Vagina (tissue), 2 donors: Measurements from ENCODE around the gene STRN4. TPM values are rescaled to one million over a fixed set of nuclear protein-coding genes. Genes with fewer than 3 reads are reported as not detected.

Source experiments
- DNase-seq, 2 donors: peaks; one replicate each; pipeline ENCODE4 v3.0.0-alpha.2; 2017; ENCODE audit errors: extremely low spot score in 2 of 2
- H3K27ac ChIP-seq: fragments of 200-600 bp; sonication (generic); one replicate; pipeline ENCODE4 v1.5.1; 2019
- H3K27me3 ChIP-seq: fragments of 200-600 bp; sonication (generic); one replicate; pipeline ENCODE4 v1.5.1; 2019
- H3K36me3 ChIP-seq, 2 donors: fragments of 200-600 bp; sonication (generic); one replicate each; pipeline ENCODE4 v1.5.1; 2017 to 2019
- H3K4me1 ChIP-seq: fragments of 200-600 bp; sonication (generic); one replicate; pipeline ENCODE4 v1.5.1; 2019
- H3K4me3 ChIP-seq, 2 donors: fragments of 200-600 bp; sonication (generic); 1 replicate in 1 of 2; 2 replicates in 1 of 2; pipeline ENCODE4 v1.5.1; 2016 to 2019
- H3K9me3 ChIP-seq: fragments of 200-600 bp; sonication (generic); one replicate; pipeline ENCODE4 v1.5.1; 2019
- POLR2A ChIP-seq, 2 donors: fragments of 450-650 bp; IDR thresholded peaks; one replicate each; pipeline ENCODE4 v1.6.1; 2017; ENCODE audit warnings: antibody characterized with exemption in 2 of 2, mild to moderate bottlenecking in 2 of 2, moderate library complexity in 2 of 2
- POLR2AphosphoS5 ChIP-seq, 2 donors: sonication (generic); formaldehyde crosslinking; IDR thresholded peaks; one replicate each; pipeline ENCODE4 v1.9.0; 2017; ENCODE audit warnings: antibody characterized with exemption in 2 of 2, mild to moderate bottlenecking in 2 of 2, low read depth in 1 of 2; ENCODE audit not compliant: insufficient read depth in 1 of 2
- intact Hi-C: fragments of 100-400 bp; cut with DNase I; formaldehyde crosslinking; loops from one replicate; pipeline ENCODE4 v1.15.1; 2023
- total RNA-seq: library from RNA; depleted of rRNA; stranded (reverse); fragments of >200 nt; gene quantifications from one replicate; pipeline ENCODE4 v1.2.3, GENCODE V29; 2016
- TF ChIP-seq, protein P1 (sequence below), 3 experiments: fragments of 450-650 bp in 2 of 3; fragments of 200-600 bp in 1 of 3; sonication (generic) in 1 of 3; IDR thresholded peaks; one replicate each; pipeline ENCODE4 v1.5.1; 2017 to 2019; ENCODE audit warnings: antibody characterized with exemption in 3 of 3, mild to moderate bottlenecking in 2 of 3, moderate library complexity in 2 of 3

Gene STRN4
- total RNA-seq, 1 donor from 2014 or later: 85.0 TPM

GRCh38 chr19:46717716-46718143 is 28.5 kb downstream of the STRN4 start:
- TF ChIP-seq, protein P1, sequence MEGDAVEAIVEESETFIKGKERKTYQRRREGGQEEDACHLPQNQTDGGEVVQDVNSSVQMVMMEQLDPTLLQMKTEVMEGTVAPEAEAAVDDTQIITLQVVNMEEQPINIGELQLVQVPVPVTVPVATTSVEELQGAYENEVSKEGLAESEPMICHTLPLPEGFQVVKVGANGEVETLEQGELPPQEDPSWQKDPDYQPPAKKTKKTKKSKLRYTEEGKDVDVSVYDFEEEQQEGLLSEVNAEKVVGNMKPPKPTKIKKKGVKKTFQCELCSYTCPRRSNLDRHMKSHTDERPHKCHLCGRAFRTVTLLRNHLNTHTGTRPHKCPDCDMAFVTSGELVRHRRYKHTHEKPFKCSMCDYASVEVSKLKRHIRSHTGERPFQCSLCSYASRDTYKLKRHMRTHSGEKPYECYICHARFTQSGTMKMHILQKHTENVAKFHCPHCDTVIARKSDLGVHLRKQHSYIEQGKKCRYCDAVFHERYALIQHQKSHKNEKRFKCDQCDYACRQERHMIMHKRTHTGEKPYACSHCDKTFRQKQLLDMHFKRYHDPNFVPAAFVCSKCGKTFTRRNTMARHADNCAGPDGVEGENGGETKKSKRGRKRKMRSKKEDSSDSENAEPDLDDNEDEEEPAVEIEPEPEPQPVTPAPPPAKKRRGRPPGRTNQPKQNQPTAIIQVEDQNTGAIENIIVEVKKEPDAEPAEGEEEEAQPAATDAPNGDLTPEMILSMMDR (IDR thresholded peaks at IDR 0.05): no peak
- TF ChIP-seq POLR2A (IDR thresholded peaks at IDR 0.05) (no peak), POLR2AphosphoS5 (IDR thresholded peaks at IDR 0.05; ENCODE audit: insufficient read depth in 1 of 2, low read depth in 1 of 2) (no peak)
- H3K4me1 ChIP-seq: peaks cover 34% of the 10 kb centered on the region
- no peak for DNase-seq
- no peaks in the 10 kb centered on the region for H3K9me3 ChIP-seq
- H3K27ac ChIP-seq: peak overlapping the region; percentile 96
- H3K27me3 ChIP-seq: no peaks in the 10 kb centered on the region
- peak overlapping the region; percentile 71 to 92 for H3K4me3 ChIP-seq
- intact Hi-C loops: no loop called here
- H3K36me3 ChIP-seq: peaks cover 0 to 27% of the 10 kb centered on the region in 2 donors

GRCh38 chr19:46717034-46717715 is 29.1 kb downstream of the STRN4 start, which contains the start of gene PRKD2:
Gene PRKD2 (minus strand): TSS chr19:46717114. CDS start chr19:46716370, 744 bp downstream.
- H3K4me1 ChIP-seq: peaks cover 34% of the 10 kb centered on the region
- intact Hi-C loops: no loop called here
- DNase-seq: no peak
- peak within 1 kb of the TSS; percentile 96 for H3K27ac ChIP-seq
- H3K4me3 ChIP-seq: peak within 1 kb of the TSS; percentile 71 to 92
- peaks cover 0 to 21% of the 10 kb centered on the region in 2 donors for H3K36me3 ChIP-seq
- no peaks in the 10 kb centered on the region for H3K9me3 ChIP-seq
- H3K27me3 ChIP-seq: no peaks in the 10 kb centered on the region
- TF ChIP-seq POLR2A (IDR thresholded peaks at IDR 0.05) (peak in 1 of 2 donors; percentile 35), POLR2AphosphoS5 (IDR thresholded peaks at IDR 0.05; ENCODE audit: insufficient read depth in 1 of 2, low read depth in 1 of 2) (peak; percentile 48 to 85)
- TF ChIP-seq, protein P1 (IDR thresholded peaks at IDR 0.05): no peak

DNA sequence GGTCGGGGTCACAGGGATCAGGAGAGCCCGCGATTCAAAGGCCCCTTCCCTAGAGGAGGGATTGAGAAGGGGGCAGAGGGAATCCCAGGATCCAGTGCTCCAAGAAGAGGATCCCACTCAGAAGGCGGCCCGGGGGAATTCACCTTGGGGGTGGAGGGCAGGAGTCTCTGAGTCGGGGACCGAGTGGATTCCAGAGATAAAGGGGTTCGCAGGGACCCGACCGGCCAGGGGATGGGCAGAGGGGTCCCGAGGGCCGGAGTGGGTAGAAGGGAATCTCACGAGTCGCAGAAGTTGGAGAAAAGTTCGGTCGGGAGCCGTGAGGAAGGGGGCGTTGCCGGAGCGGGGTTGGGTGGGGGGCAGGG is 29.6 kb downstream of the STRN4 start:
- no peak for TF ChIP-seq POLR2A (IDR thresholded peaks at IDR 0.05)
- TF ChIP-seq, protein P1 (IDR thresholded peaks at IDR 0.05): no peak
- TF ChIP-seq POLR2AphosphoS5 (IDR thresholded peaks at IDR 0.05; ENCODE audit: insufficient read depth in 1 of 2, low read depth in 1 of 2): no peak
- H3K9me3 ChIP-seq: no peaks in the 10 kb centered on the region
- DNase-seq: no peak
- peaks cover 0 to 16% of the 10 kb centered on the region in 2 donors for H3K36me3 ChIP-seq
- intact Hi-C loops: no loop called here
- H3K4me3 ChIP-seq: peak overlapping the region; percentile 71 to 92
- H3K27me3 ChIP-seq: no peaks in the 10 kb centered on the region
- peak overlapping the region; percentile 96 for H3K27ac ChIP-seq
- H3K4me1 ChIP-seq: peaks cover 34% of the 10 kb centered on the region

- H3K36me3 ChIP-seq: peaks cover 0 to 11% of the 10 kb centered on the region in 2 donors
- H3K27me3 ChIP-seq: no peaks in the 10 kb centered on the region
- no peak for DNase-seq
- H3K27ac ChIP-seq: peak overlapping the region; percentile 96
- TF ChIP-seq, protein P1 (IDR thresholded peaks at IDR 0.05): no peak
- TF ChIP-seq POLR2A (IDR thresholded peaks at IDR 0.05) (no peak), POLR2AphosphoS5 (IDR thresholded peaks at IDR 0.05; ENCODE audit: insufficient read depth in 1 of 2, low read depth in 1 of 2) (no peak)
- H3K9me3 ChIP-seq: no peaks in the 10 kb centered on the region
- peaks cover 34% of the 10 kb centered on the region for H3K4me1 ChIP-seq
- intact Hi-C loops: no loop called here
- peak overlapping the region; percentile 71 to 92 for H3K4me3 ChIP-seq
Observed at GRCh38 chr19:46715975-46716671, 30.1 kb downstream of the STRN4 start.

GRCh38 chr19:46715620-46715974 is 30.7 kb downstream of the STRN4 start:
- intact Hi-C loops: no loop called here
- Histone ChIP-seq H3K4me1 (peaks cover 34% of the 10 kb centered on the region), H3K27me3 (no peaks in the 10 kb centered on the region), H3K36me3 (peaks cover 0 to 6% of the 10 kb centered on the region in 2 donors), H3K27ac (peak overlapping the region; percentile 96), H3K9me3 (no peaks in the 10 kb centered on the region), H3K4me3 (peak overlapping the region; percentile 71 to 92)
- no peak for DNase-seq
- TF ChIP-seq, protein P1 (IDR thresholded peaks at IDR 0.05): no peak
- peak in 1 of 2 donors; percentile 23 for TF ChIP-seq POLR2AphosphoS5 (IDR thresholded peaks at IDR 0.05; ENCODE audit: insufficient read depth in 1 of 2, low read depth in 1 of 2)
